GM21515 (cell line): Measurements from ENCODE around the gene SDS.

Experiments used
- ATAC-seq: cut with Tn5 transposase; IDR thresholded peaks from one replicate; pipeline ENCODE4 v1.9.1; 2021; ENCODE audit not compliant: unreplicated experiment

Gene SDS

DNA sequence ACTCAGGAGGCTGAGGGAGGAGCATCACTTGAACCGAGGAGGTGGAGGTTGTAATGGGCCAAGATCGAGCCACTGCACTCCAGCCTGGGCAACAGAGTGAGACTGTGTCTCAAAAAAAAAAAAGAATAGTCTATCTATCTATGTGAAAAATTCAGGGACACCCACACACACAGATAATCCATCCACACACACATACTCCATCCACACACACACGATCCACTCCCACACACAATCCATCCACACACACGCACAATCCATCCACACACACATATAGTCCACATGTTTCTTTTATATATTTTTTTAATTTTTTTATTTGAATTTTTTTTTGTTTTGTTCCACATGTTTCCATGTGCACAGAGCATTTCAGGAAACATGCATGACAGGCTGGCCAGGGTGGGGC is 3.3 kb downstream of the SDS start:
- no peak for ATAC-seq

DNA sequence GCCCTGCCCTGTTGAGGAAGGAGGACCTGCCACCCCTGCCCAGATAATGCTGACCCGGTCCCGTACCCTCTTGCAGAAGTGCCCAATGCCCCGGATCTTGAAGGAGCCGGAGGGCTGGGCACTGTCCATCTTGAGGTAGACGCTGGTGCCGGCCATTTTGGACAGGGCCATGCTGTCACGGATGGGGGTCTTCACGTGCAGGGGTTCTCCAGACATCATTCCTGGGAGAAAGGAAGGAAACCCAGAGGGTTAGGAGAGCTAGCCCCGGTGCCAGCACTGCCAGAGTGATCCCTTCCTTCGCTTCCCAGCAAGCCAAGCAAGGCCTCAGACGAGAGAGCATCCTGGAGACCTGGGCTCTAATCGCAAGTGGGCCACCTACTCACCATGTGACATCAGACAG is 4.2 kb downstream of the SDS start:
- no peak for ATAC-seq

DNA sequence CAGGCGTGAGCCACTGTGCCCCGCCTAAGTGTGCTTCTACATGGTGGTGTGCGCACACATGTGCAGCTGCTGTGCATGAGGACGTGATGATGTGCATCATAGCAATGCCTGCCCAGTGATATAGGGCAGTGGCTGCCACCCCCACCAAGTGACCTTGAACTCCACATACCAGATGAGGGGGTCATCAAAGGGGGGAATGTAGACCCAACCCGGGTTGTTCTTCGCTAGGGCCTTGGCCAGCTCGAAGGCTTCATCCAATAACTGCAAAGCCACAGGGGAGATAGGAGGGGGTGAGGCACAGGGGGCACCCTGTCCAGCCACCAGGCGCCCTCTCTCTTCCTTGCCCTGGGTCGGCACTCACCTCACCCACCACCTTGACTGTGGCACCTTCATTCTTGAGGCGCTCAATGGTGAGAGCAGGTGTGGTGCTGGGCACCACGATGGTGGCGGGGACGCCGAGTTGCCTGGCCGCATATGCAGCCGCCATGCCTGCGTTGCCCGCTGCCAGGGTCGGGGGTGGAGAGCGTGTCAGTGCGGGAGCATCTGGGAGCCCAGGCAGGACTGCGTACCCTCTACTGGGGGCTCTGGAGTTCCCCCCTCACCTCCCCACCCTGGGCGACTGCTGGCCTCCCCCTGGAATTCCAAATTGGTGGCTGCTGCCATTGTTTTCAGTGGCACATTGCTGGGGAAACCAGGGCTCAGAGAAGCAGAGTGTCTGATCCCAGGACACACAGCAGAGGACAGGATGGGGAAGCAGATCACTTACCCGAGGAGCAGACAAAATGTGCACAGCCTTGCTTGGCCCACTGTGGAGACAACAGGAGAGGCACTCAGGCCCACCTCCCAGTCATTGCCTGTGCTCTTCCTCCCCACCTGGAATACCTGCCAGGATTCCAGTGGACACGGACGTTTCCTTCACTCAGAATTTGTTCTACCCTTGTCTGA is 5.1 kb downstream of the SDS start:
- no peak for ATAC-seq

DNA sequence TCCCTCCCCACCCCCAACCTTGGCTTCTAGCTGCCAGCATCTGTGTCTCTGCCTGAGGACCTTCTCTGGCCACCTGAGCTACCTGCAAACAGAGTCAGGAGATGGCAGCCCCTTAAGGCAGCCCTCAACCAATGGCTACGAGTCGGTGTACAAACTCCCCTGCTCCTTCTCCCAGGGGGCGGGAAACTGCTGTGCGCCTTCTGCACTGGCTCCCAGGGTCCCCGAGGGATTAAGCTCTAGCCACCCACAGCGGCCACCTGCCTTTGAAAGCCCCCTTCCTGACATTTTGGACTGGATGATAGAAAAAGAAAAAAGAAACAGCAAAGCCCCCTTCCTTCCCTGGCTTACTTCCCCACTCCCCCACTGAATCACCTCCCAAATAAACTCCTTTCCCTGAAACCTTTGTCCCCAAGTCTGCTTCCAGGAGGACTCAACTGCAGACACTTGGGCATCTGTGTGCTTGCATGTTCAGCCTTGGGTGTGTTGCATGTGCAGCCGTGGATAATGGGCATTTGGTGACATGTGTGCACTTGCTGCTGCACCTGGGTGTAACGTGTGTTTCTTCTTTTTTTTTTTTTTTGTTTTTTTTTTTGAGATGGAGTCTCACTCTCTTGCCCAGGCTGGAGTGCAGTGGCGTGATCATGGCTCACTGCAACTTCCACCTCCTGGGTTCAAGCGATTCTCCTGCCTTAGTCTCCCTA is 6.0 kb downstream of the SDS start:
- ATAC-seq, result no peak

DNA sequence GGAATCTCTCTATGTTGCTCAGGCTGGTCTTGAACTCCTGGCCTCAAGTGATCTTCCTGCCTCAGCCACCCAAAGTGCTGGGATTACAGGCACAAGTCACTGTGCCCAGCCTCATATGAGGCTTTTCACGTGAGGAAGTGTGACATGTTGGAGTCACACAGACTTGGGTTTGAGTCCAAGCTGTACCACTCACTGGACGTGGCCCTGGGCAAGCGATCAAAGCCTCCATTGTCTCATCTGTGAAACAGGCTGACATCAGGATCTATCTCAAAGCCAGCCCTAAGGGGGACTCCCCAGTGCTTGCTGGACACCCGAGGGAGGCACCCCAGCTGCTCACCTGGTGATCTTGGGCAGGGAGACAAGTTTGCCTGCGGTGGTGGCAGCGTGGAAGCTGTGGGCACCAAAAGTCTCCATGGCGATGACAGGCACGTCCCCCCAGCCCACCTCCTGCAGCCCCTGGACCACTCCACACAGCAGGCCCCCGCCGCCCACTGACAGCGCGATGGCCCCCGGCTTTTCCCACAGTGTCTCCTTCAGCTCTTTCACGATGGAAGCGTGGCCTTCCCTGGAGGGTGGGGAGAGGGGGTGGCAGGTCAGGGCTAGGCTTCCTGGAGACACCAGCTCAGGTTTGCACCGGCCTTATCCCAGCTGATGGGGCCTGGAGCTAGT is 6.7 kb downstream of the SDS start:
- no peak for ATAC-seq

DNA sequence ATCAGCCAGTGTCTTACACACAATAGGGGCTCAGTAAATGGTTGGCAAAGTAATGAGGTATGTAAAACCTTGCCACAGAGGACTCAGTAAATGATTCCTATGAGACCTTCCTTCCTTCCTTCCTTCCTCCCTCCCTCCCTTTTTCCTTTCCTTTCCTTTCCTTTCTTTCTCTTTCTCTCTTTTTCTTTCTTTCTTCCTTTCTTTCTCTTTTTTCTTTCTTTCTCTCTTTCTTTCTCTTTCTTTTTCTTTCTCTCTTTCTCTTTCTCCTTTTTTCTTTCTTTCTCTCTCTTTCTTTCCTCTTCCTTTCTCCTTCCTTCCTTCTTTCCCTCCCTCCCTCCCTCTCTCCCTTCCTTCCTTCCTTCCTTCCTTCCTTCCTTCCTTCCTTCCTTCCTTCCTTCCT is 7.5 kb downstream of the SDS start:
- ATAC-seq, result no peak

DNA sequence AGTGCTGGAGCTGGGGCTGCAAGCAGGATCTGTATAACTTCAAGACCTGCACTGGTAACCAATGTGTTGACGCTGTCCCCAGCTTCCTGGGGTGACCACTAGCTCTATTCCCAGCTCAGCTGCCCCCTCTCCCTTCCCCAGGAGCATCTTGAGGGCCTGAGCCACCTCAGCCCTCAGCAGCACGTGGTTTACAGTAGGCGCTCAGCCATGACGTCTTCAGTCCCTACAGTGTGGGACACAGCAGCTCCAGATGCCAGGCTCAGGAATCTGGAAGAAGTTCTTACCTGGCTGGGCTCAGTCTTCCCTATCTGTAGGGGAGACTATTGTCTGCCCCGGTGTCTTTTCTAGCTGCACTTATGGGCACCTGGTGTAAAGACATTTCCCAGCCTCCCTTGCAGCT is 8.6 kb downstream of the SDS start:
- no peak for ATAC-seq

DNA sequence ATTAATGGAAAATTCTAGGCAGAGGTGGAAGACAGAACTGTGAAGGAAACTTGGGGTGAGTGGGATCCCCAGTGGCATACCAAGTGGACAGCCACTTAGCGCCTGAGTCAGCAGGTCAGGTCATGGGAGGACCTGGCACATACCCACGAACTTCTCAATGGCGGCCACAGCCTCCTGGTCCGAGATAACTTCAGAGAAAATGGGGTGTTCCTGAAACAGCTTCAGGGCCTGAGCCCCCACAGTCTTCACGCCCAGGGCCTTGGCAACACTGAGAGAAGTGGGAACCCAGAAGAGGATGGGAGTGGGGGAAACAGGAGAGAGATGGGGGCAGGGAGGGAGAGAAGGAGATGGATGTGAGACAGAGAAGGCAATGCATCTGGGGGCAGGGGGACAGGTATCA is 9.9 kb downstream of the SDS start:
- ATAC-seq, result no peak

DNA sequence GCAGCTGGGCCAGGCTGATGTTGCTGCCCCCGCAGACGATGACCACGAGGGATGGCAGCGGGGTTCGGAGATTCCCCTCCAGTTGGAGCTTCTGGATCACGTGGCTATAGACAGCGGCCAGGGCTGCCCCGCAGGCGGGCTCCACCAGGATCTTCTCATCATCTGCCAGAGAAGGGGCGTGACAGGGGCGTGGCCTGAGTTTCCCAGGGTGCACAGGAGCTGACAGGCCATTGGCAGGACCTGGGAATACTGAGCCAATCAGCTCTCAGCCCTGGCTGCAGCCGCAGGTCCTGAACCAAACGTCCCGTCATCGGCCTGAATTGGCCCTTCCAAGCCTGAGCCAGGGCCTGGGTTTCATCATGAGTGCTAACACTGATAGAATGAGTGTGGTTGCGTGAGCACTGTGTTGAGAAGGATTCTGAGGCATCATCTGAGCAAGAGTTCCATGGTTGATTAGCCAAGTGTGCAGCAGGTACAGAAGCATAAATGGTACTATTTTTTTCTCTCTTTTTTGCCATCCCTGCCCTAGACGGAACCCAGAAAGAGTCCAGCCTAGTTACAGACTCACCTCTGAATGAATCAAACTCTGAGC is 10.6 kb downstream of the SDS start:
- no peak for ATAC-seq

DNA sequence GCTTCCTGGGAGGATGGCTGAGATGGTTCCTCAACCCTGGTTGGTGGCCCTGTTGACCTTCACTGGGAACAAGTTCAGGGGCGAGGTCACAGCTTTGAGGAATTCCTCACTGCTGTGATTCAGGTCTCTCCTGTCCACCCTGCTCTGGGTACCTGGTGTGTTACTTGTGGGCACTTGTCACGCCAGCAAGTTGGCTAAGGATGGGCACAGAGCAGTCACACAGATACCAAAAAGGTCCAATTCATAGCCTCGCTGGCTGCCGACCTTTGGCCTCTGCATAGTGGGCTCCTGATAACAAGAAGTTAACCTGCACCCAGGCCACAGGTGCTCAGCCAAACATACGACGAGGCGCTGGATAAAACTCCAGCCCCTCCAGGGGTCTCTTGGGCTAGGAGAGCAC is 11.2 kb downstream of the SDS start:
- ATAC-seq, result no peak

DNA sequence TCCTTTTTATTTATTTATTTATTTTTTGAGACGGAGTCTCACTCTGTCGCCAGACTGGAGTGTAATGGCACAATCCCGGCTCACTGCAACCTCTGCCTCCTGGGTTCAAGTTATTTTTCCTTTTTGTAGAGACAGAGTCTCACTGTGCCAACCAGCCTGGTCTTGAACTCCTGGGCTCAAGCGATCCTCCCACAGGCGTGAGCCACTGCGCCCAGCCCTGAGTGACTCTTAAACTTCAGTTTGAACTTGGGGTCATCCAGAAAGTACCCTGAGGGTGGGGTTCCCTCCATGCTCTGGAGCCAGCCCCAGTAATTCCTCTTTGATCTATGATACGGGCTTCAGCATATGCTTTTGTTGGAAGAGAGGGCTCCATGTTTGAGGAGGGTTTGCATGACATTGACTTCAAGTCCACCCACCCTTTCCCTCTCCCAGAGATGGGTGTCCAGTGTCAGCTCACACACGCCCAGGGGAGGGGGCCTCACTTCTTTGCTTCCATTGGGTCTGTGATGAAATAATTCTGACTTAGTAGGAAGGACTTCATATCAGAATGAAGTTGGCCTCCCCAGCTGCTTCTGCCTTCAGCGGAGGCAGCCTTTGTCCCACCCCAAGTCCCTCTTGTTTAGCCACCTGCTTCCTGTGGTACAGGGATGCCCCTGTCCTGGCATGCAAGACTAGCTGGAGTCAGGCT is 11.9 kb downstream of the SDS start:
- no peak for ATAC-seq

DNA sequence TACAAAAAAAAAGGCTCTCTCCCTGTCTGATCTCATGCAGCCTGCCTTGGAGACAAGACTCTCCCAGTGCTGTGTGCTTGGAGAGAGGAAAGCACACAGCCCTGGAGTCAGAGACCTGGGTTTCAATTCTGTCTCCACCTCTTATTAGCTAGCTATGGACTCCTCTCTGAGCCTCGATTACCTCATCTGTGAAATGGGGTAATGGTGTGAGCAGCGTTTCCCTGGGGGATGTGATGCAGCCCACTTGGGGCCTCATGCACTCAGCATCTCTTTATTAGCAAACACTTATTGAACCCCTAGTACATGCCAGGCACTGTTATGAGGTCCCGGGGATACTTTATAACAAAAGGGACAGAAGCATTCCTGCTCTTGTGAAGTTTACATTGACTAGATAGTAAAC is 12.5 kb downstream of the SDS start:
- no peak for ATAC-seq

DNA sequence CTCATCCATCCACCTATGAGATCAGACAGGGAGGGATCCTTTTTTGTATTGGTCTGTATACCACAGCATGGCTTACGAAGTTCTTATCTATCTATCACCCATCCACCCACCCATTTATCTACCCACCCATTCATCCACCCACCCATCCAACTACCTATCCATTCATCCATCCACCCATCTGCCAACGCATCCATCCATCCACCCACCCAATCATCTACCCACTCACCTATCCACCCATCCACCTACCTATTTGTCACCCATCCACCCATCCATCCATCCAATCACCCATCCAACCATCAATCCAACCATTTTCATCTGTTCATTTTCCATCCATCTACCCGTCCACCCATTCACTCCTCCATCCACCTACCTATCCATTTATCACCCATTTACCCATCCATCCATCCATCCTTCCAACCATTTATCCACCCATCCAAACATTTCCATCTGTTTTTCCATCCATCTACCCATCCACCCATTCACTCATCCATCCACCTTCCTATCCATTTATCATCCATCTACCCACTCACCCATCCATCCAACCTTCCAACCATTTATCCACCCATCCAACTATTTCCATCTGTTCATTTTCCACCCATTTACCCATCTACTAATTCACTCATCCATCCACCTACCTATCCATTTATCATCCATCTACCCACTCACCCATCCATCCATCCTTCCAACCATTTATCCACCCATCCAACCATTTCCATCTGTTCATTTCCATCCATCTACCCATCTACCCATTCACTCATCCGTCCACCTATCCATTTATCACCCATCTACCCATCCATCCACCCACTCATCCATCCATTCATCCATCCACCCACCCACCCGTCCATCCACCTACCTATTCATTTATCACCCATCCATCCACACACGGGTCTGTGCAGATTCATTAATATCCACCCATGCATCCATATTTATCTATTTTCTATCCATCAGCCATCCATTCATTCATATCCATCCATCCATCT is 13.3 kb downstream of the SDS start:
- no peak for ATAC-seq

DNA sequence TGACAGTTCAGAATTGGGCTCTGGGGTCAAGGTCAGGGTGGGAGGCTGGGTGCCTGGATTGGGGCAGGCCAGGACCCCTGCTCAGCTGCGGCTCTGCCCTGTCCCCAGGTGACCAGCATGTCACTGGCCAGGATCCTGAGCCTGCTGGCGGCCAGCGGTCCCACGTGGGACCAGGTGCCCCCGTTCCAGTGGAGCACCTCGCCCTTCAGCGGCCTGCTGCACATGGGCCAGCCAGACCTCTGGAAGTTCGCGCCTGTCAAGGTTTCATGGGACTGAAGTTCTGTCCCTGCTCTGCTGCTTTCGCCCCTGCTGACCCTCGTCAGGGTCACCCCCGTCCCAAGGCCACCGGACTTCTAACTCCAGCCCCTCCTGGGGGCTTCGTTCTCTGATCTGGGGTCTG is 15.3 kb downstream of the SDS start:
- ATAC-seq, result no peak

DNA sequence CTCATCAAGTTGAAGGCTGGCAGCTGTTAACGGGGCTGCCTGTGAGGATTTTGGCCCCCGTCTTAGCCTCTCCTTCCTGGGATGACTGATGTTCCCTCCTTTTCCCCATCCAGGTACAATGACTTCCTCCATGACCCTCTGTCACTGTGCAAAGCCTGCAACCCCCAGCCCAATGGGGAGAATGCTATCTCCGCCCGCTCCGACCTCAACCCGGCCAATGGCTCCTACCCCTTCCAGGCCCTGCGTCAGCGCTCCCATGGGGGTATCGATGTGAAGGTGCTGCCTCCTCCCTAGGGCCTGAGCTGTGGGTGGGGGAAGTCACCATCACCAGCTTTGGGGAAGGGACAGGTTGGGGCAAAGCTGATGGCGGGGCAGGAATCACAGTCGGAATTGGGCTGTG is 16.1 kb downstream of the SDS start:
- ATAC-seq, result no peak

DNA sequence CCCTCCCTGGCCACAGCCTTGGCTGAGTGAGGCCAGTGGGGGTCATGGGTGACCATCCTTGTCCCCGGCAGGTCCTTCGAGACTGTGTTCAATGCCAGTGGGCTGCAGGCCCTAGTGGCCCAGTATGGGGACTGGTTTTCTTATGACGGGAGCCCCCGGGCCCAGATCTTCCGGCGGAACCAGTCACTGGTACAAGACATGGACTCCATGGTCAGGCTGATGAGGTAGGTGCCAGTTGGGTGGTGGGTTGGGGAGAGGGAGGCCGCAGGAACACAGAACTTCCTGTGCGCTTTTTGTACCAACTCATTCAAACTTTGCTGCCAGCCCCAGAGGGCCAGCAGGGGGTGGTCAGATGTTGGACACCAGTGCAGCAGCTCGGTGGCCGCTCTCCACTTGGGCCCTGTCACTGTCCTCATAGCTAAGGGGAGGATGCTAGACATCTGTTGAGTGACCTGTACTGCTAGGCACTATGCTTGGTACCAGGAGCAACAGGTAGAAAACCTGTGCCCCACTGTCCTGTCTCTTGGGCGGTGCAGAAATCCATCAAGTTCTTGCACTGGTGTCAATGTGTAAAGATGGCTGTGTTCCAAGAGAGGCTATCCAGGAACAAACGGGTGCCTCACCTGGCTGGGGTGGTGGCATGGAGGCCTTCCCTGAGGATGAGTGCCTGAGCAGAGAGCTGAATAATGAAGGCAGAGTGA is 16.7 kb downstream of the SDS start:
- ATAC-seq, result no peak

DNA sequence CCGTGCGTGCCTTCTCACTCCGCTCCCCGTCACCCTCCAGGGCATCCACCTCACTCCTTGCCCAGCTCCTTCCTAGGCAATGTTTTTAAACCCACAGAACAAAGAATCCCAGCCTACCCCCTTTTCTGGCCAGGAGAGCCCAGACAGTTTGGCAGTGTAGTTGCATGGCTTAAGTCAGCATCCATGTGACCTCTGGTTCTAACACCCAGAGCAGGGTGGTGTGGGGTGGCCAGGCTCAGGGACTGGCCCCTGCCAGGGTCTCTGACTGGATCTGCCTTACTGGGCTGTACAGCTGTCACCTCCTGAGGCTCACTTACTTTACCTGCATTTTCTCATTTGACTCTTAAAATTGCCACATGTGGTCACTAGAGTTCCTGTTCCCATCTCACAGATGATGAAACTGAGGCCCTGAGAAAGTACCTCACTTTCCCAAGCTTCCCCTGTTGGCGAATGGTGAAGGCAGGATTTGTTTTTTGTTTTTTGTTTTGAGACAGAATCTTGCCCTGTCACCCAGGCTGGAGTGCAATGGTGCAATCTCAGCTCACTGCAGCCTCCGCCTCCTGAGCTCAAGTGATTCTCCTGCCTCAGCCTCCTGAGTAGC is 18.3 kb downstream of the SDS start:
- ATAC-seq, result no peak

DNA sequence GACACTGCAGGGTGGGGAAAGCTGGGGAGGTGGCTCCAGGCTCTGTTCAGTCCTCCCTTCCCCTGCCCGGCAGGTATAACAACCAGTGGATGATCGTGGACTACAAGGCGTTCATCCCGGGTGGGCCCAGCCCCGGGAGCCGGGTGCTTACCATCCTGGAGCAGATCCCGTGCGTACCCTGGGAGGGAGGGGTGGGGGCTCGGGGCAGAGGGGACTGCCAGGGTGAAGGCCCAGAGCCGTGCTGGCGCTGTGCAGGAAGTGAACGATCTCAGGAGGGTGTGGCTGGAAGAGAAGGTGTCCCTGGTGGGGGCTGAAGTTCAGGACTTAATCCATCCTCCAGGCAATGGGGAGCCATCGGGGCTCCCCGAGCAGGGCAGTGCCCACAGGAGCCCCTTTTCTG is 18.9 kb downstream of the SDS start:
- ATAC-seq, result no peak

DNA sequence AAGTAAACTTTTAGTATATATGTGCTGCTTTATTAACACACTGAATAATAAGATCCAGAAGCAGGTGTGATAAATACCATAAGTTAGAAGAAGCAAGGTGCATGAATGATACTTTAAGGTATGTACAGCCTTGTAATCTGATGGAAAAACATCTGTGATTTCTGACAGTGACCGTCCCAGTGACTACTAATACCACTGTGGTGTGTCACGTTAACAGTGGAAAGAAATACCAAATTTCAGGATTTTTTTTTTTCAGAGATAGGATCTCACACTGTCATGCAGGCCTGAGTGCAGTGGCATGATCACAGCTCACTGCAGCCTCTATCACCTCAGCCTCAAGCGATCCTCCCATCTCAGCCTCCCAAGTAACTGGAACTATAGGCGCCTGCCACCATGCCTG is 21.5 kb downstream of the SDS start:
- no peak for ATAC-seq
